Chondrocyte (in vitro differentiated cells): ENCODE data around the gene OR5AN1. TPM values are rescaled to one million over a fixed set of nuclear protein-coding genes. Genes with fewer than 3 reads are reported as not detected.

Source experiments
- DNase-seq: peaks from one replicate; pipeline ENCODE4 v3.0.0; 2021; ENCODE audit warnings: mixed read lengths, low spot score
- H3K27ac Mint-ChIP-seq: one replicate; pipeline ENCODE4 v1.8.0; 2021; ENCODE audit warnings: mild to moderate bottlenecking, moderate library complexity, mixed read lengths; ENCODE audit not compliant: unreplicated experiment
- H3K27me3 Mint-ChIP-seq: 2 replicates; pipeline ENCODE4 v1.8.0; 2021; ENCODE audit warnings: low read depth, mixed read lengths
- H3K36me3 Mint-ChIP-seq: 2 replicates; pipeline ENCODE4 v1.8.0; 2021; ENCODE audit warnings: low read depth, mixed read lengths
- H3K4me1 Mint-ChIP-seq: 2 replicates; pipeline ENCODE4 v1.8.0; 2021; ENCODE audit warnings: low read depth, mild to moderate bottlenecking, mixed read lengths
- H3K4me3 Mint-ChIP-seq: one replicate; pipeline ENCODE4 v1.8.0; 2021; ENCODE audit warnings: mild to moderate bottlenecking, moderate library complexity, mixed read lengths; ENCODE audit not compliant: unreplicated experiment
- H3K9me3 Mint-ChIP-seq: 2 replicates; pipeline ENCODE4 v1.8.0; 2021; ENCODE audit warnings: low read depth, mixed read lengths
- total RNA-seq: library from RNA; stranded (reverse); gene quantifications from 3 replicates; pipeline ENCODE4 v1.2.1, GENCODE V29; 2021
- TF ChIP-seq, protein P1 (sequence below): fragments of 200-600 bp; sonication (generic); IDR thresholded peaks from 2 replicates; pipeline ENCODE4 v1.5.0; 2021; ENCODE audit warnings: antibody characterized with exemption, mild to moderate bottlenecking, moderate library complexity

OR5AN1 gene
- total RNA-seq, 1 donor from 2014 or later, result not detected

DNA sequence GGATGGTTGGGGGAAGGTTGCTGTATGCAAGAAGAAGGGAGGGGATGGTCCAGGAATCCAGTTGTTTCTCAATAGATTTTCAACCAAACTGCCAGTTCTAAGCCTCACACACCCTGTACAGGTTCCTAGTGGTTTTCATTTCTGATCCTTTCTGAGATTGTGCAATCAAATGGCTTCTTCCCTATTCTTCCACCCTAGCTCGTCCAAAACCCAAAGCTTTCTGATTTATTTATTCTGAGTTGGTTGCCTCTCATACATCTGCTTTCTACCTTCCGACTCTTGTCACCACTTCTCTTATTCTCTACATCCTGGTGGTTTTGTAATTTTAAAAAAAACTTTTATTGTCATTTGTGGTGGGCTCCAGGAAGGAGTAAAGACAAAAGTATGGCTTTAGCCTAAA is 55.0 kb downstream of the OR5AN1 start:
- H3K36me3 Mint-ChIP-seq, result no peaks in the 10 kb centered on the region

DNA sequence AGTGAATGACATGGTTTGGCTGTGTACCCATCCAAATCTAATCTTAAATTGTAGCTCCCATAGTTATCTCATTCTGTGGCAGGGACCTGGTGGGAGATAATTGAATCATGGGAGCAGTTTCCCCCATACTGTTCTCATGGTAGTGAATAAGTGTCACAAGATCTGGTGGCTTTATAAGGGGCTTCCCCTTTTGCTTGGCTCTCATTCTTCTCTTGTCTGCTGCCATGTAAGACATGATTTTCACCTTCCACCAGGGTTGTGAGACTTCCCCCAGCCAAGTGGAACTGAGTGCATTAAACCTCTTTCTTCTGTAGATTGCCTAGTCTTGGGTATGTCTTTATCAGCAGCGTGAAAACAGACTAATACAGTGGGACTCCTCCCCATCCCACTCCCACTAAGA is 56.4 kb downstream of the OR5AN1 start:
- peaks cover 12% of the 10 kb centered on the region for H3K27me3 Mint-ChIP-seq
- no peak for DNase-seq
- H3K27ac Mint-ChIP-seq, result no peak overlapping the region
- H3K9me3 Mint-ChIP-seq, result peaks cover 10% of the 10 kb centered on the region
- no peaks in the 10 kb centered on the region for H3K4me1 Mint-ChIP-seq
- H3K4me3 Mint-ChIP-seq, result no peak overlapping the region
- no peaks in the 10 kb centered on the region for H3K36me3 Mint-ChIP-seq
- TF ChIP-seq, protein P1, sequence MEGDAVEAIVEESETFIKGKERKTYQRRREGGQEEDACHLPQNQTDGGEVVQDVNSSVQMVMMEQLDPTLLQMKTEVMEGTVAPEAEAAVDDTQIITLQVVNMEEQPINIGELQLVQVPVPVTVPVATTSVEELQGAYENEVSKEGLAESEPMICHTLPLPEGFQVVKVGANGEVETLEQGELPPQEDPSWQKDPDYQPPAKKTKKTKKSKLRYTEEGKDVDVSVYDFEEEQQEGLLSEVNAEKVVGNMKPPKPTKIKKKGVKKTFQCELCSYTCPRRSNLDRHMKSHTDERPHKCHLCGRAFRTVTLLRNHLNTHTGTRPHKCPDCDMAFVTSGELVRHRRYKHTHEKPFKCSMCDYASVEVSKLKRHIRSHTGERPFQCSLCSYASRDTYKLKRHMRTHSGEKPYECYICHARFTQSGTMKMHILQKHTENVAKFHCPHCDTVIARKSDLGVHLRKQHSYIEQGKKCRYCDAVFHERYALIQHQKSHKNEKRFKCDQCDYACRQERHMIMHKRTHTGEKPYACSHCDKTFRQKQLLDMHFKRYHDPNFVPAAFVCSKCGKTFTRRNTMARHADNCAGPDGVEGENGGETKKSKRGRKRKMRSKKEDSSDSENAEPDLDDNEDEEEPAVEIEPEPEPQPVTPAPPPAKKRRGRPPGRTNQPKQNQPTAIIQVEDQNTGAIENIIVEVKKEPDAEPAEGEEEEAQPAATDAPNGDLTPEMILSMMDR, result no peak

More for the DNA sequence above, 55.0 kb downstream of the OR5AN1 start:
- no peak overlapping the region for H3K27ac Mint-ChIP-seq
- TF ChIP-seq, protein P1, result no peak
- DNase-seq, result no peak
- H3K27me3 Mint-ChIP-seq, result peaks cover 10% of the 10 kb centered on the region
- no peaks in the 10 kb centered on the region for H3K4me1 Mint-ChIP-seq
- peaks cover 21% of the 10 kb centered on the region for H3K9me3 Mint-ChIP-seq
- H3K4me3 Mint-ChIP-seq, result no peak overlapping the region

DNA sequence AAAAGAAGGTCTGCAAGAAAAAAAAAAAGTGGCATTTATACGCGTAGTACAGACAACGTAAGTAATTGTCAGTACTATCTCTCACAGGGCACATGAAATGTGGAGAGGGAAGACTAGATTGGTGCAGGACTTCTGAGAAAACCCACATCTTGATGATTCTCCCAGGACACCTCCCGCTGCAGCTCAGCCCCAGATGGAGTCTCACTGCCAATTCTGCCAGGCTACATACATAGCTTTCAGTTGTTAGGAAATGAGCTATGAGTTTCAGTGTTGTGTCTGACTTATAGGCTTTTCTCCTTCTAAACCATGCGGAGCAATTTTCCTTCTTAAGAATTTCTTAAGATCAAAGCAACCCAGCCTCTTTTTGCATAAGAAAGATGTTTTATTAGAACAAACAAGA is 57.9 kb downstream of the OR5AN1 start:
- H3K27ac Mint-ChIP-seq, result no peak overlapping the region
- no peak for DNase-seq
- no peaks in the 10 kb centered on the region for H3K4me1 Mint-ChIP-seq
- no peak overlapping the region for H3K4me3 Mint-ChIP-seq
- H3K27me3 Mint-ChIP-seq, result peaks cover 12% of the 10 kb centered on the region
- TF ChIP-seq, protein P1, result no peak
- H3K36me3 Mint-ChIP-seq, result no peaks in the 10 kb centered on the region
- no peaks in the 10 kb centered on the region for H3K9me3 Mint-ChIP-seq

DNA sequence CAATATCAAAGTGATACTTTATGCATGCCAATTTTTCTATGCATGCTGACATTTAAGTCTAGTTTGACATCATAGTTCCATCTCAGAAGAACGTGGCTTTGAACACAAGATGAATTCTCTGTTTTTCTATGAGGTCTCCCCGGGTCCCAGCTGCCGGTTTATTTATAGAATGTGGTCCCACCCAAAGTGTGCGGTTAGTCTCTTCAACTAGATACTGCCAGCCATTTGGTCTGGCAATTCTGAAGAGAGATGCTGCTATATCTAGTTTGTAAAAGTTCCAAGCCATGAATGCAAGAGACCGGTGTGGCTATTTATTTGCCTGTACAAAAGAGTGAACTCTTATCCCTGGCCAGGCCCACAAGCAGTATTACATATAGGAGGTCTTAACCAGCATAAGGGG is 58.3 kb downstream of the OR5AN1 start:
- H3K4me1 Mint-ChIP-seq, result no peaks in the 10 kb centered on the region
- no peaks in the 10 kb centered on the region for H3K9me3 Mint-ChIP-seq
- peaks cover 12% of the 10 kb centered on the region for H3K27me3 Mint-ChIP-seq
- H3K27ac Mint-ChIP-seq, result no peak overlapping the region
- TF ChIP-seq, protein P1, result no peak
- no peaks in the 10 kb centered on the region for H3K36me3 Mint-ChIP-seq
- no peak overlapping the region for H3K4me3 Mint-ChIP-seq
- no peak for DNase-seq

DNA sequence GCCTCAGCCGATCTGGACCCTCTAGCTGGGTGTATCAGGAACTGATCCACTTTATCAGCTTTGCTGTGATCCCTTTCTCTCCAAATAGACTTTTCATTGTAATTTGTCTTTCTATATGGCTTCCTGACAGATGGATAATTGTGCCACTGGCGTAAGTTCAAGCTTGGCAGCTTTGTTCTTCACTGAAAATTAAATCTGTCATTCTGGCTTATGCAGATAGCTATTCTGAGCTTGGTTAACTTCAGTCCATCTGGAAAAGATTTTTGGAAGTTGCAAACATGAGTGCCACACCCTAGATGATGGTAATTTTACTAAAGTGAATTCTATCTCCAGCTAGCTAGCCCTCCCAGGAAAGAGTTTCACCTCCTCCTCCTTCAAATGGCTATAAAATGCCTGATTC is 59.5 kb downstream of the OR5AN1 start:
- no peak overlapping the region for H3K4me3 Mint-ChIP-seq
- TF ChIP-seq, protein P1, result no peak
- H3K27me3 Mint-ChIP-seq, result peaks cover 12% of the 10 kb centered on the region
- no peaks in the 10 kb centered on the region for H3K36me3 Mint-ChIP-seq
- DNase-seq, result no peak
- no peak overlapping the region for H3K27ac Mint-ChIP-seq
- no peaks in the 10 kb centered on the region for H3K4me1 Mint-ChIP-seq
- no peaks in the 10 kb centered on the region for H3K9me3 Mint-ChIP-seq

Other genes with a start within 250 kb of the OR5AN1 start
- gene FAM111A, start 216.0 kb upstream of the OR5AN1 start, total RNA-seq, result 10.8 to 22.3 TPM (median 11.6 TPM) in 3 replicates
- 3.1 to 4.4 TPM (median 3.4 TPM) in 3 replicates for gene DTX4, start 186.8 kb upstream of the OR5AN1 start, total RNA-seq
- gene MPEG1, start 146.0 kb upstream of the OR5AN1 start, total RNA-seq, result not detected in 3 replicates
- gene OR5A2, start 67.5 kb downstream of the OR5AN1 start, total RNA-seq, result not detected in 3 replicates
- not detected in 3 replicates for gene OR5A1, start 77.6 kb downstream of the OR5AN1 start, total RNA-seq
- gene OR4D6, start 98.1 kb downstream of the OR5AN1 start, total RNA-seq, result not detected in 3 replicates
- gene OR4D10, start 114.4 kb downstream of the OR5AN1 start, total RNA-seq, result not detected in 3 replicates
- gene OR4D11, start 144.7 kb downstream of the OR5AN1 start, total RNA-seq, result not detected in 3 replicates
- gene OR4D9, start 152.6 kb downstream of the OR5AN1 start, total RNA-seq, result not detected in 3 replicates